Measurements from ENCODE around the gene AFDN.

DNA sequence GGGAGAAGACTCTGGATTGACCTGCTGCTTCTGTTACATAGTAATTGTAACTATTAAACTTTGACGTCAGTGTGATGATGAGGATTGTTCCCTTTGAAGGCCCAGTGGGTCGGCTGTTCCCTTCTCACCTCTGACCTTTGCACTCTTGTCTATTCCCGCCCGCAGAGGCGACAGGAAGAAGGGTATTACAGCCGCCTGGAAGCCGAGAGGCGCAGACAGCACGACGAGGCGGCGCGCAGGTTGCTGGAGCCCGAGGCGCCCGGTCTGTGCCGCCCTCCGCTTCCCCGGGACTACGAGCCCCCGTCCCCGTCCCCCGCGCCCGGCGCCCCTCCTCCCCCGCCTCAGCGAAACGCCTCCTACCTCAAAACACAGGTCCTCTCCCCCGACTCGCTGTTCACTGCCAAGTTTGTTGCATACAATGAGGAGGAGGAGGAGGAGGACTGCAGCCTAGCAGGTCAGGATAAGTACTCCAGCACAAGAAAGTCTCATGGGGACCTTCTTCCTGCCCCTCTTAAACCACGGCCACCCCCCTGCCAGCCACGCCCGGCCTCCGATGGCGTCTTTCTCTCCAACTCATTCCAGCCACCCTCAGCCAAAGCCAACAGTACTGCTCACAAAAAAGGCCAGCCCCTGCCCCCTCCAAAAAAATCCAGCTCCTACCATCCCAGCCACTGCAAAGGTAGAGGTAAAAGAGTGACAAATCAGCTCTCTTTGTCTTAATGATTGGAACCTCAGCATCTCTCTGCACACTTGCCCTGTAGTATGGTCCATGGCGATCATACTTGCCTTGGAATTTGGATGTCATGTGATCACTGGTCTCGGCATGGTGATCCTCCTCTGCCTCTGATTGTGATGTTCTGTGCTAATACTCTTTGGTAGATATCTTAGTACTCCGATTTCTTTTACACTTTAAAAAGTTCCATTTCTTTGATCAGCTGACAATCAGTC is 139.2 kb downstream of the AFDN start:
- TF ChIP-seq SUZ12 (IDR thresholded peaks at IDR 0.05) (no peak), SP1 (IDR thresholded peaks at IDR 0.05) (no peak), CTBP1 (IDR thresholded peaks at IDR 0.05; ENCODE audit: borderline replicate concordance) (no peak), ZNF384 (IDR thresholded peaks at IDR 0.05) (no peak), FOXM1 (IDR thresholded peaks at IDR 0.05; ENCODE audit: borderline replicate concordance) (no peak), FOXK2 (IDR thresholded peaks at IDR 0.05) (no peak), NFRKB (IDR thresholded peaks at IDR 0.05) (no peak), ELF4 (IDR thresholded peaks at IDR 0.05) (no peak), TARDBP (IDR thresholded peaks at IDR 0.05) (no peak), BHLHE40 (IDR thresholded peaks at IDR 0.05; ENCODE audit: borderline replicate concordance) (no peak), HDGF (IDR thresholded peaks at IDR 0.05; ENCODE audit: borderline replicate concordance) (no peak), LEF1 (IDR thresholded peaks at IDR 0.05; ENCODE audit: borderline replicate concordance) (no peak)
- TF ChIP-seq, protein P1, sequence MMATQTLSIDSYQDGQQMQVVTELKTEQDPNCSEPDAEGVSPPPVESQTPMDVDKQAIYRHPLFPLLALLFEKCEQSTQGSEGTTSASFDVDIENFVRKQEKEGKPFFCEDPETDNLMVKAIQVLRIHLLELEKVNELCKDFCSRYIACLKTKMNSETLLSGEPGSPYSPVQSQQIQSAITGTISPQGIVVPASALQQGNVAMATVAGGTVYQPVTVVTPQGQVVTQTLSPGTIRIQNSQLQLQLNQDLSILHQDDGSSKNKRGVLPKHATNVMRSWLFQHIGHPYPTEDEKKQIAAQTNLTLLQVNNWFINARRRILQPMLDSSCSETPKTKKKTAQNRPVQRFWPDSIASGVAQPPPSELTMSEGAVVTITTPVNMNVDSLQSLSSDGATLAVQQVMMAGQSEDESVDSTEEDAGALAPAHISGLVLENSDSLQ (IDR thresholded peaks at IDR 0.05), result no peak
